Measurements from ENCODE around the gene RIPOR3.
"Not testable (repeated sequence)": the region's sequence is repeated elsewhere in the genome, so short reads cannot be mapped to it uniquely, and the experiment has no call there.

Gene RIPOR3

GRCh38 chr20:50548396-50548795, 142.9 kb downstream of the RIPOR3 start:
- Histone ChIP-seq H3K27ac (ENCODE audit: low read depth, low read length) (no peak overlapping the region), H3K4me1 (ENCODE audit: control insufficient read depth in 5 of 5, insufficient read depth in 5 of 5, low read length in 5 of 5) (peaks cover 0 to 19% (median 6%) of the 10 kb centered on the region in 5 donors), H3K36me3 (ENCODE audit: control insufficient read depth in 5 of 5, insufficient read depth in 5 of 5, low read length in 5 of 5) (peaks cover 4 to 6% (median 6%) of the 10 kb centered on the region in 5 donors)

GRCh38 chr20:50547964-50548363, 143.4 kb downstream of the RIPOR3 start:
- H3K36me3 ChIP-seq (ENCODE audit: control insufficient read depth in 5 of 5, insufficient read depth in 5 of 5, low read length in 5 of 5), result peaks cover 4 to 6% (median 6%) of the 10 kb centered on the region in 5 donors
- no peak overlapping the region for H3K27ac ChIP-seq (ENCODE audit: low read depth, low read length)
- no peaks in the 10 kb centered on the region for H3K27me3 ChIP-seq (ENCODE audit: control insufficient read depth in 5 of 5, insufficient read depth in 4 of 5, low read length in 5 of 5)
- H3K9ac ChIP-seq (ENCODE audit: low read length in 5 of 5), result no peak overlapping the region
- no peaks in the 10 kb centered on the region for H3K9me3 ChIP-seq (ENCODE audit: control insufficient read depth in 5 of 5, low read length in 5 of 5)
- H3K4me3 ChIP-seq (ENCODE audit: low read depth in 1 of 5, low read length in 5 of 5), result no peak overlapping the region
- peaks cover 0 to 20% (median 8%) of the 10 kb centered on the region in 5 donors for H3K4me1 ChIP-seq (ENCODE audit: control insufficient read depth in 5 of 5, insufficient read depth in 5 of 5, low read length in 5 of 5)

More at GRCh38 chr20:50548396-50548795, 142.9 kb downstream of the RIPOR3 start:
- Histone ChIP-seq H3K27me3 (ENCODE audit: control insufficient read depth in 5 of 5, insufficient read depth in 4 of 5, low read length in 5 of 5) (no peaks in the 10 kb centered on the region), H3K4me3 (ENCODE audit: low read depth in 1 of 5, low read length in 5 of 5) (no peak overlapping the region), H3K9me3 (ENCODE audit: control insufficient read depth in 5 of 5, low read length in 5 of 5) (no peaks in the 10 kb centered on the region), H3K9ac (ENCODE audit: low read length in 5 of 5) (no peak overlapping the region)

- Histone ChIP-seq H3K27me3 (ENCODE audit: control insufficient read depth in 5 of 5, insufficient read depth in 4 of 5, low read length in 5 of 5) (no peaks in the 10 kb centered on the region), H3K9me3 (ENCODE audit: control insufficient read depth in 5 of 5, low read length in 5 of 5) (no peaks in the 10 kb centered on the region), H3K36me3 (ENCODE audit: control insufficient read depth in 5 of 5, insufficient read depth in 5 of 5, low read length in 5 of 5) (peaks cover 4 to 6% (median 6%) of the 10 kb centered on the region in 5 donors), H3K9ac (ENCODE audit: low read length in 5 of 5) (peak overlapping the region in 1 of 5 donors; percentile 0), H3K4me3 (ENCODE audit: low read depth in 1 of 5, low read length in 5 of 5) (no peak overlapping the region), H3K4me1 (ENCODE audit: control insufficient read depth in 5 of 5, insufficient read depth in 5 of 5, low read length in 5 of 5) (peaks cover 0 to 24% (median 10%) of the 10 kb centered on the region in 5 donors), H3K27ac (ENCODE audit: low read depth, low read length) (no peak overlapping the region)
Measured at GRCh38 chr20:50546729-50547314, 144.5 kb downstream of the RIPOR3 start.

GRCh38 chr20:50545126-50545525, 146.2 kb downstream of the RIPOR3 start:
- Histone ChIP-seq H3K27ac (ENCODE audit: low read depth, low read length) (no peak overlapping the region), H3K36me3 (ENCODE audit: control insufficient read depth in 5 of 5, insufficient read depth in 5 of 5, low read length in 5 of 5) (peaks cover 4 to 6% (median 6%) of the 10 kb centered on the region in 5 donors), H3K4me3 (ENCODE audit: low read depth in 1 of 5, low read length in 5 of 5) (no peak overlapping the region), H3K9me3 (ENCODE audit: control insufficient read depth in 5 of 5, low read length in 5 of 5) (no peaks in the 10 kb centered on the region), H3K27me3 (ENCODE audit: control insufficient read depth in 5 of 5, insufficient read depth in 4 of 5, low read length in 5 of 5) (no peaks in the 10 kb centered on the region), H3K4me1 (ENCODE audit: control insufficient read depth in 5 of 5, insufficient read depth in 5 of 5, low read length in 5 of 5) (peaks cover 1 to 40% (median 25%) of the 10 kb centered on the region in 5 donors), H3K9ac (ENCODE audit: low read length in 5 of 5) (no peak overlapping the region)

GRCh38 chr20:50543326-50543725, 148.0 kb downstream of the RIPOR3 start:
- peaks cover 0 to 4% (median under 1%) of the 10 kb centered on the region in 5 donors for H3K36me3 ChIP-seq (ENCODE audit: control insufficient read depth in 5 of 5, insufficient read depth in 5 of 5, low read length in 5 of 5)
- no peaks in the 10 kb centered on the region for H3K27me3 ChIP-seq (ENCODE audit: control insufficient read depth in 5 of 5, insufficient read depth in 4 of 5, low read length in 5 of 5)
- H3K9me3 ChIP-seq (ENCODE audit: control insufficient read depth in 5 of 5, low read length in 5 of 5), result no peaks in the 10 kb centered on the region
- H3K9ac ChIP-seq (ENCODE audit: low read length in 5 of 5), result no peak overlapping the region
- peaks cover 1 to 38% (median 25%) of the 10 kb centered on the region in 5 donors for H3K4me1 ChIP-seq (ENCODE audit: control insufficient read depth in 5 of 5, insufficient read depth in 5 of 5, low read length in 5 of 5)
- H3K4me3 ChIP-seq (ENCODE audit: low read depth in 1 of 5, low read length in 5 of 5), result no peak overlapping the region
- H3K27ac ChIP-seq (ENCODE audit: low read depth, low read length), result no peak overlapping the region

GRCh38 chr20:50541606-50542041, 149.7 kb downstream of the RIPOR3 start:
- Histone ChIP-seq H3K9me3 (ENCODE audit: control insufficient read depth in 5 of 5, low read length in 5 of 5) (no peaks in the 10 kb centered on the region), H3K4me3 (ENCODE audit: low read depth in 1 of 5, low read length in 5 of 5) (peak overlapping the region in 2 of 5 donors; percentile 32 to 48), H3K27me3 (ENCODE audit: control insufficient read depth in 5 of 5, insufficient read depth in 4 of 5, low read length in 5 of 5) (no peaks in the 10 kb centered on the region), H3K9ac (ENCODE audit: low read length in 5 of 5) (no peak overlapping the region), H3K4me1 (ENCODE audit: control insufficient read depth in 5 of 5, insufficient read depth in 5 of 5, low read length in 5 of 5) (peaks cover 1 to 37% (median 24%) of the 10 kb centered on the region in 5 donors), H3K36me3 (ENCODE audit: control insufficient read depth in 5 of 5, insufficient read depth in 5 of 5, low read length in 5 of 5) (peaks cover 0 to 4% (median 0%) of the 10 kb centered on the region in 5 donors), H3K27ac (ENCODE audit: low read depth, low read length) (peak overlapping the region; percentile 25)

- H3K27ac ChIP-seq (ENCODE audit: low read depth, low read length), result peak overlapping the region; percentile 49
- peak overlapping the region in 2 of 5 donors; percentile 32 to 48 for H3K4me3 ChIP-seq (ENCODE audit: low read depth in 1 of 5, low read length in 5 of 5)
- peaks cover 1 to 36% (median 17%) of the 10 kb centered on the region in 5 donors for H3K4me1 ChIP-seq (ENCODE audit: control insufficient read depth in 5 of 5, insufficient read depth in 5 of 5, low read length in 5 of 5)
- H3K9ac ChIP-seq (ENCODE audit: low read length in 5 of 5), result peak overlapping the region in 1 of 5 donors; percentile 27
- no peaks in the 10 kb centered on the region for H3K9me3 ChIP-seq (ENCODE audit: control insufficient read depth in 5 of 5, low read length in 5 of 5)
- H3K36me3 ChIP-seq (ENCODE audit: control insufficient read depth in 5 of 5, insufficient read depth in 5 of 5, low read length in 5 of 5), result peaks cover 0 to 4% (median 0%) of the 10 kb centered on the region in 5 donors
- no peaks in the 10 kb centered on the region for H3K27me3 ChIP-seq (ENCODE audit: control insufficient read depth in 5 of 5, insufficient read depth in 4 of 5, low read length in 5 of 5)
Measured at GRCh38 chr20:50540620-50541605, 150.4 kb downstream of the RIPOR3 start.

GRCh38 chr20:50539798-50540197, 151.5 kb downstream of the RIPOR3 start:
- H3K27me3 ChIP-seq (ENCODE audit: control insufficient read depth in 5 of 5, insufficient read depth in 4 of 5, low read length in 5 of 5); H3K9me3 ChIP-seq (ENCODE audit: control insufficient read depth in 5 of 5, low read length in 5 of 5); H3K9ac ChIP-seq (ENCODE audit: low read length in 5 of 5); H3K4me3 ChIP-seq (ENCODE audit: low read depth in 1 of 5, low read length in 5 of 5); H3K27ac ChIP-seq (ENCODE audit: low read depth, low read length); H3K36me3 ChIP-seq (ENCODE audit: control insufficient read depth in 5 of 5, insufficient read depth in 5 of 5, low read length in 5 of 5): not testable (repeated sequence)
- peaks cover 1 to 47% (median 27%) of the 10 kb centered on the region in 5 donors for H3K4me1 ChIP-seq (ENCODE audit: control insufficient read depth in 5 of 5, insufficient read depth in 5 of 5, low read length in 5 of 5)

GRCh38 chr20:50538276-50538675, 153.1 kb downstream of the RIPOR3 start:
- no peaks in the 10 kb centered on the region for H3K36me3 ChIP-seq (ENCODE audit: control insufficient read depth in 5 of 5, insufficient read depth in 5 of 5, low read length in 5 of 5)
- no peaks in the 10 kb centered on the region for H3K9me3 ChIP-seq (ENCODE audit: control insufficient read depth in 5 of 5, low read length in 5 of 5)
- H3K9ac ChIP-seq (ENCODE audit: low read length in 5 of 5), result no peak overlapping the region
- no peaks in the 10 kb centered on the region for H3K27me3 ChIP-seq (ENCODE audit: control insufficient read depth in 5 of 5, insufficient read depth in 4 of 5, low read length in 5 of 5)
- peaks cover 1 to 48% (median 31%) of the 10 kb centered on the region in 5 donors for H3K4me1 ChIP-seq (ENCODE audit: control insufficient read depth in 5 of 5, insufficient read depth in 5 of 5, low read length in 5 of 5)
- no peak overlapping the region for H3K4me3 ChIP-seq (ENCODE audit: low read depth in 1 of 5, low read length in 5 of 5)
- H3K27ac ChIP-seq (ENCODE audit: low read depth, low read length), result no peak overlapping the region
